ENCODE data around the gene CFAP46.

DNA sequence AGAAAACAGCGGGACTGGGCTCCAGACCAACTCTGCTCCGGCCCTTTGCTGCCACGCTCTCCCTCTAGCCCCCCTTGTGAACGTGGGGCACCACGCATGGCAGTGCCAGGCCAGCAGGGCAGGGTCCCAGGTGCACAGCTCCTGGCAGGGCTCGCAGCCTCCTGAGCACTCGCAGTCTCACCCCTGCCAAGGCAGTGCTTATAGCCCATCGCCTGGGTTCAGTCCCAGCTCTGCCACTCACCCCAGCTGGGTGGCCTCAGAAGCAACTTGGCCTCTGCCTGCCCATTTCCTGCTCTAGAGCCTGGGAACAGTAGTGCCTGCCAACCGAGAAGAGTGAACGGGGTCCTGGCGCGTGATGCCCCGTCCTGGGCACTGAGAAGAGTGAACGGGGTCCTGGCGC, 36.3 kb downstream of the CFAP46 start:
- no peak for TF ChIP-seq GATA2 (IDR thresholded peaks at IDR 0.05; ENCODE audit: low read depth, low read length)
- TF ChIP-seq GATA3 (IDR thresholded peaks at IDR 0.05; ENCODE audit: low read depth, low read length), result no peak

Data from SH-SY5Y (cell line).